GM23338 (cell line): ENCODE results near the gene JMJD1C. TPM values are rescaled to one million over a fixed set of nuclear protein-coding genes. Genes with fewer than 3 reads are reported as not detected.

Experiments used
- ATAC-seq: fragments of 200-7000 bp; cut with Tn5 transposase; 3 replicates; pipeline ENCODE4 v1.9.1; 2020
- DNase-seq: peaks from one replicate; pipeline ENCODE4 v3.0.0-alpha.2; 2015; ENCODE audit warnings: low spot score
- H2AFZ ChIP-seq: fragments of 200-600 bp; sonication (generic); 2 replicates; pipeline ENCODE4 v1.8.0; 2016; ENCODE audit warnings: antibody characterized with exemption, mild to moderate bottlenecking, moderate library complexity
- H3F3A ChIP-seq: fragments of 200-600 bp; sonication (generic); replicated peaks from 2 replicates; pipeline ENCODE4 v1.8.0; 2017; ENCODE audit warnings: antibody characterized with exemption, mixed run types, low read depth
- H3K27ac ChIP-seq: fragments of 200-600 bp; sonication (generic); 2 replicates; pipeline ENCODE4 v1.6.1; 2016; ENCODE audit warnings: low read depth
- H3K27me3 ChIP-seq: fragments of 200-600 bp; sonication (generic); 2 replicates; pipeline ENCODE4 v1.8.0; 2016; ENCODE audit warnings: mild to moderate bottlenecking, mixed run types, moderate library complexity; ENCODE audit not compliant: insufficient read depth
- H3K36me3 ChIP-seq: fragments of 200-600 bp; sonication (generic); 2 replicates; pipeline ENCODE4 v1.8.0; 2016; ENCODE audit warnings: mild to moderate bottlenecking; ENCODE audit not compliant: insufficient read depth
- H3K4me1 ChIP-seq: fragments of 200-600 bp; sonication (generic); 2 replicates; pipeline ENCODE4 v1.8.0; 2016; ENCODE audit warnings: mild to moderate bottlenecking, moderate library complexity; ENCODE audit not compliant: insufficient read depth
- H3K4me2 ChIP-seq: fragments of 200-600 bp; sonication (generic); 2 replicates; pipeline ENCODE4 v1.7.1; 2017; ENCODE audit warnings: mixed run types
- H3K4me3 ChIP-seq: fragments of 200-600 bp; sonication (generic); 2 replicates; pipeline ENCODE4 v1.6.1; 2016; ENCODE audit warnings: mixed run types
- H3K79me2 ChIP-seq: fragments of 200-600 bp; sonication (generic); replicated peaks from 2 replicates; pipeline ENCODE4 v1.8.0; 2017; ENCODE audit warnings: mild to moderate bottlenecking; ENCODE audit not compliant: insufficient read depth
- H3K9me2 ChIP-seq: fragments of 200-600 bp; sonication (generic); 2 replicates; pipeline ENCODE4 v1.8.0; 2017; ENCODE audit not compliant: insufficient read depth
- H4K20me1 ChIP-seq: fragments of 200-600 bp; sonication (generic); replicated peaks from 2 replicates; pipeline ENCODE4 v1.8.0; 2017; ENCODE audit warnings: mild to moderate bottlenecking; ENCODE audit not compliant: insufficient read depth
- H3K27ac Mint-ChIP-seq: 2 replicates; pipeline ENCODE4 v1.8.0; 2020; ENCODE audit warnings: inconsistent platforms, mild to moderate bottlenecking, moderate library complexity, mixed read lengths
- H3K27me3 Mint-ChIP-seq: 3 replicates; pipeline ENCODE4 v1.8.0; 2022; ENCODE audit warnings: low read depth, mild to moderate bottlenecking, moderate library complexity, mixed read lengths, inconsistent platforms; ENCODE audit not compliant: insufficient read depth, poor library complexity
- H3K36me3 Mint-ChIP-seq: 3 replicates; pipeline ENCODE4 v1.8.0; 2021; ENCODE audit warnings: low read depth, mild to moderate bottlenecking, inconsistent platforms, moderate library complexity, mixed read lengths
- H3K4me1 Mint-ChIP-seq: 3 replicates; pipeline ENCODE4 v1.8.0; 2020; ENCODE audit warnings: mild to moderate bottlenecking, inconsistent platforms, mixed read lengths
- H3K4me3 Mint-ChIP-seq: 3 replicates; pipeline ENCODE4 v1.8.0; 2021; ENCODE audit warnings: moderate library complexity, mild to moderate bottlenecking, inconsistent platforms, mixed read lengths
- H3K9me3 Mint-ChIP-seq: 3 replicates; pipeline ENCODE4 v1.8.0; 2020; ENCODE audit warnings: moderate library complexity, mild to moderate bottlenecking, inconsistent platforms, mixed read lengths
- CTCF ChIP-seq, 2 experiments: fragments of 200-600 bp in 1 of 2; sonication (generic) in 1 of 2; conservative IDR thresholded peaks; 2 replicates each; pipeline versions ENCODE4 v1.5.1 to v1.6.1; 2016 to 2017; ENCODE audit warnings: antibody characterized with exemption in 2 of 2, low read depth in 2 of 2, mild to moderate bottlenecking in 2 of 2, moderate library complexity in 1 of 2
- EZH2 ChIP-seq: fragments of 200-600 bp; sonication (generic); IDR thresholded peaks from one replicate; pipeline ENCODE4 v1.8.0; 2017; ENCODE audit warnings: antibody characterized with exemption, mild to moderate bottlenecking, low read depth; ENCODE audit not compliant: unreplicated experiment
- EZH2phosphoT487 ChIP-seq: fragments of 200-600 bp; sonication (generic); IDR thresholded peaks from one replicate; pipeline ENCODE4 v1.8.1; 2018; ENCODE audit warnings: antibody characterized with exemption; ENCODE audit not compliant: unreplicated experiment
- JUNB ChIP-seq: IDR thresholded peaks from one replicate; pipeline ENCODE4 v1.6.1; 2016; ENCODE audit warnings: antibody characterized with exemption; ENCODE audit not compliant: unreplicated experiment
- NANOG ChIP-seq: IDR thresholded peaks from 2 replicates; pipeline ENCODE4 v1.6.1; 2016; ENCODE audit warnings: antibody characterized with exemption, borderline replicate concordance
- POLR2AphosphoS5 ChIP-seq: IDR thresholded peaks from 2 replicates; pipeline ENCODE4 v1.6.1; 2016; ENCODE audit warnings: antibody characterized with exemption, low read depth
- REST ChIP-seq: IDR thresholded peaks from one replicate; pipeline ENCODE4 v1.6.1; 2018; ENCODE audit warnings: antibody characterized with exemption; ENCODE audit not compliant: unreplicated experiment
- STAT1 ChIP-seq: IDR thresholded peaks from one replicate; pipeline ENCODE4 v1.6.1; 2016; ENCODE audit warnings: antibody characterized with exemption; ENCODE audit not compliant: unreplicated experiment
- ZNF114 ChIP-seq: fragments of 250-450 bp; sonication (Bioruptor Pico); IDR thresholded peaks from 2 replicates; pipeline ENCODE4 v1.5.0; 2020; ENCODE audit warnings: mild to moderate bottlenecking, moderate library complexity
- ZNF331 ChIP-seq: fragments of 250-450 bp; sonication (Bioruptor Pico); IDR thresholded peaks from 2 replicates; pipeline ENCODE4 v1.5.0; 2020; ENCODE audit warnings: low read depth, mild to moderate bottlenecking, moderate library complexity
- polyA plus RNA-seq: library from polyadenylated mRNA; unstranded; fragments of >200 nt; fragmentation: Nextera tagmentation; extraction: Ambion mirVana; gene quantifications from 2 replicates; pipeline ENCODE4 v1.2.1, GENCODE V29; 2016
- total RNA-seq: library from RNA; depleted of rRNA; stranded (reverse); fragments of >200 nt; shearing (Covaris generic); gene quantifications from 2 replicates; pipeline ENCODE4 v1.2.3, GENCODE V29; 2014
- TF ChIP-seq, protein P1 (sequence below): IDR thresholded peaks from 2 replicates; pipeline ENCODE4 v1.6.1; 2016; ENCODE audit warnings: antibody characterized with exemption
- TF ChIP-seq, protein P2 (sequence below): fragments of 250-450 bp; sonication (Bioruptor Pico); IDR thresholded peaks from 2 replicates; pipeline ENCODE4 v1.5.0; 2020; ENCODE audit warnings: mild to moderate bottlenecking, moderate library complexity

Gene JMJD1C
- total and polyA plus RNA-seq, 2 experiments from 2014 or later: 333 to 435 TPM

- TF ChIP-seq STAT1 (no peak), ZNF114 (CRISPR knock-in tag) (no peak), EZH2 (no peak), NANOG (no peak), ZNF331 (no peak), CTCF (conservative IDR thresholded peaks at IDR 0.05; ENCODE audit: low read depth in 2 of 2) (no peak), EZH2phosphoT487 (no peak), POLR2AphosphoS5 (no peak), REST (no peak)
These were observed 256.8 kb downstream of the JMJD1C start (continued) for GRCh38 chr10:63208986-63209385.

DNA sequence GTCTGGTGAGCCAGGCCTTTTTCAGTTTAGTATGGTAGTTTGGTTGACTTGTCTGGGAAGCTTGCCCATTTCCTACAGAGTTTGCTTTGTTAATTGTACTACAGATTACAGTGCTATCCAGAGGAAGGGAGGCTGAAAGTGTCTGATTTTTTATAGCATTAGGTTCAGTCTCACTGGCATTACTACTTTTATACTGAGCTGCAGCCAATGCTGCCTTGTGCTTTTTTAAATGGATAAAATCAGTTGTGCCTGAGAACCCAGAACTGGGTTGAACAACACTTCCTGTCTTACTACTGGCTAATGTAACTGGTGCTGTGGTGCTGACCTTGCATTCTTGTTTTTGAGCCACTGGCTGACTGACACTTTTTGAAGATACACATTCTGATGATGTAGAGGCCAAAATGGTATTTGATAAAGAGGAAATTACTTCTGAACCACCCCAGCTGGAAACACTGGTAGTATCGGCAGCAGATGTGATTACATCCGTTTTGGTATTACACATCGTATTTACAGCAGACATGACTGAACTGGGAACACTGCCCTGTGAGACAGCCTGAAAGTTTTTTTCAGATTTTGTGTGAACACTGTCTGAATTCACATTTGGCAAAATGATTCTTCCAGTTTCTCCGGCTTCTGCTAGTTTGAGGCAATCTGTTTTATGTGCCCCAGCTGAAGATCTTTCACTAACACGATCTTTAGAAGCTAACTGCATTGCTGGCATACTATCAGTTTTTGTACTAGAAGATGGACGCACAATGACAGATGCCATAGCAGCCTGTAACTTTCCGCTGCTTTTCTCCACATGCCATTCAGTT, 258.6 kb downstream of the JMJD1C start:
- Mint-ChIP-seq H3K27ac (no peak overlapping the region), H3K9me3 (no peaks in the 10 kb centered on the region), H3K4me3 (no peak overlapping the region; the same call in 2 of the 3 replicates), H3K36me3 (peaks cover 55% of the 10 kb centered on the region), H3K27me3 (no peaks in the 10 kb centered on the region), H3K4me1 (peaks cover 47% of the 10 kb centered on the region)
- 0 out of 2 replicates have a peak, but pooled peaks cover 6% of the 10 kb centered on the region for H3F3A ChIP-seq
- H4K20me1 ChIP-seq: peaks cover 90% of the 10 kb centered on the region
- peaks cover 100% of the 10 kb centered on the region for H3K79me2 ChIP-seq
- peak overlapping the region; percentile 60; the same call in 1 of the 2 replicates for H3K27ac ChIP-seq
- no peaks in the 10 kb centered on the region for H3K27me3 ChIP-seq
- peaks cover 80% of the 10 kb centered on the region for H3K4me1 ChIP-seq
- H3K36me3 ChIP-seq: peaks cover 32% of the 10 kb centered on the region; the same call in 1 of the 2 replicates
- ATAC-seq (no peak), DNase-seq (no peak)
- H3K4me2 ChIP-seq: peak overlapping the region; percentile 59
- H3K4me3 ChIP-seq: peak overlapping the region; percentile 31
- H2AFZ ChIP-seq: no peak overlapping the region
- no peaks in the 10 kb centered on the region for H3K9me2 ChIP-seq
- TF ChIP-seq, protein P1, sequence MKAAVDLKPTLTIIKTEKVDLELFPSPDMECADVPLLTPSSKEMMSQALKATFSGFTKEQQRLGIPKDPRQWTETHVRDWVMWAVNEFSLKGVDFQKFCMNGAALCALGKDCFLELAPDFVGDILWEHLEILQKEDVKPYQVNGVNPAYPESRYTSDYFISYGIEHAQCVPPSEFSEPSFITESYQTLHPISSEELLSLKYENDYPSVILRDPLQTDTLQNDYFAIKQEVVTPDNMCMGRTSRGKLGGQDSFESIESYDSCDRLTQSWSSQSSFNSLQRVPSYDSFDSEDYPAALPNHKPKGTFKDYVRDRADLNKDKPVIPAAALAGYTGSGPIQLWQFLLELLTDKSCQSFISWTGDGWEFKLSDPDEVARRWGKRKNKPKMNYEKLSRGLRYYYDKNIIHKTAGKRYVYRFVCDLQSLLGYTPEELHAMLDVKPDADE: no peak
- TF ChIP-seq, protein P2, sequence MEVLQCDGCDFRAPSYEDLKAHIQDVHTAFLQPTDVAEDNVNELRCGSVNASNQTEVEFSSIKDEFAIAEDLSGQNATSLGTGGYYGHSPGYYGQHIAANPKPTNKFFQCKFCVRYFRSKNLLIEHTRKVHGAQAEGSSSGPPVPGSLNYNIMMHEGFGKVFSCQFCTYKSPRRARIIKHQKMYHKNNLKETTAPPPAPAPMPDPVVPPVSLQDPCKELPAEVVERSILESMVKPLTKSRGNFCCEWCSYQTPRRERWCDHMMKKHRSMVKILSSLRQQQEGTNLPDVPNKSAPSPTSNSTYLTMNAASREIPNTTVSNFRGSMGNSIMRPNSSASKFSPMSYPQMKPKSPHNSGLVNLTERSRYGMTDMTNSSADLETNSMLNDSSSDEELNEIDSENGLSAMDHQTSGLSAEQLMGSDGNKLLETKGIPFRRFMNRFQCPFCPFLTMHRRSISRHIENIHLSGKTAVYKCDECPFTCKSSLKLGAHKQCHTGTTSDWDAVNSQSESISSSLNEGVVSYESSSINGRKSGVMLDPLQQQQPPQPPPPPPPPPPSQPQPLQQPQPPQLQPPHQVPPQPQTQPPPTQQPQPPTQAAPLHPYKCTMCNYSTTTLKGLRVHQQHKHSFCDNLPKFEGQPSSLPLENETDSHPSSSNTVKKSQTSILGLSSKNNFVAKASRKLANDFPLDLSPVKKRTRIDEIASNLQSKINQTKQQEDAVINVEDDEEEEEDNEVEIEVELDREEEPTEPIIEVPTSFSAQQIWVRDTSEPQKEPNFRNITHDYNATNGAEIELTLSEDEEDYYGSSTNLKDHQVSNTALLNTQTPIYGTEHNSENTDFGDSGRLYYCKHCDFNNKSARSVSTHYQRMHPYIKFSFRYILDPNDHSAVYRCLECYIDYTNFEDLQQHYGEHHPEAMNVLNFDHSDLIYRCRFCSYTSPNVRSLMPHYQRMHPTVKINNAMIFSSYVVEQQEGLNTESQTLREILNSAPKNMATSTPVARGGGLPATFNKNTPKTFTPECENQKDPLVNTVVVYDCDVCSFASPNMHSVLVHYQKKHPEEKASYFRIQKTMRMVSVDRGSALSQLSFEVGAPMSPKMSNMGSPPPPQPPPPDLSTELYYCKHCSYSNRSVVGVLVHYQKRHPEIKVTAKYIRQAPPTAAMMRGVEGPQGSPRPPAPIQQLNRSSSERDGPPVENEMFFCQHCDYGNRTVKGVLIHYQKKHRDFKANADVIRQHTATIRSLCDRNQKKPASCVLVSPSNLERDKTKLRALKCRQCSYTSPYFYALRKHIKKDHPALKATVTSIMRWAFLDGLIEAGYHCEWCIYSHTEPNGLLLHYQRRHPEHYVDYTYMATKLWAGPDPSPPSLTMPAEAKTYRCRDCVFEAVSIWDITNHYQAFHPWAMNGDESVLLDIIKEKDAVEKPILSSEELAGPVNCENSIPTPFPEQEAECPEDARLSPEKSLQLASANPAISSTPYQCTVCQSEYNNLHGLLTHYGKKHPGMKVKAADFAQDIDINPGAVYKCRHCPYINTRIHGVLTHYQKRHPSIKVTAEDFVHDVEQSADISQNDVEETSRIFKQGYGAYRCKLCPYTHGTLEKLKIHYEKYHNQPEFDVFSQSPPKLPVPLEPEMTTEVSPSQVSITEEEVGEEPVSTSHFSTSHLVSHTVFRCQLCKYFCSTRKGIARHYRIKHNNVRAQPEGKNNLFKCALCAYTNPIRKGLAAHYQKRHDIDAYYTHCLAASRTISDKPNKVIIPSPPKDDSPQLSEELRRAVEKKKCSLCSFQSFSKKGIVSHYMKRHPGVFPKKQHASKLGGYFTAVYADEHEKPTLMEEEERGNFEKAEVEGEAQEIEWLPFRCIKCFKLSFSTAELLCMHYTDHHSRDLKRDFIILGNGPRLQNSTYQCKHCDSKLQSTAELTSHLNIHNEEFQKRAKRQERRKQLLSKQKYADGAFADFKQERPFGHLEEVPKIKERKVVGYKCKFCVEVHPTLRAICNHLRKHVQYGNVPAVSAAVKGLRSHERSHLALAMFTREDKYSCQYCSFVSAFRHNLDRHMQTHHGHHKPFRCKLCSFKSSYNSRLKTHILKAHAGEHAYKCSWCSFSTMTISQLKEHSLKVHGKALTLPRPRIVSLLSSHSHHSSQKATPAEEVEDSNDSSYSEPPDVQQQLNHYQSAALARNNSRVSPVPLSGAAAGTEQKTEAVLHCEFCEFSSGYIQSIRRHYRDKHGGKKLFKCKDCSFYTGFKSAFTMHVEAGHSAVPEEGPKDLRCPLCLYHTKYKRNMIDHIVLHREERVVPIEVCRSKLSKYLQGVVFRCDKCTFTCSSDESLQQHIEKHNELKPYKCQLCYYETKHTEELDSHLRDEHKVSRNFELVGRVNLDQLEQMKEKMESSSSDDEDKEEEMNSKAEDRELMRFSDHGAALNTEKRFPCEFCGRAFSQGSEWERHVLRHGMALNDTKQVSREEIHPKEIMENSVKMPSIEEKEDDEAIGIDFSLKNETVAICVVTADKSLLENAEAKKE (CRISPR knock-in tag): no peak
- TF ChIP-seq EZH2 (no peak), JUNB (no peak)
